ENCODE results near the gene HSPB6.

HSPB6 gene

GRCh38 chr19:35713904-35714495, 42.8 kb downstream of the HSPB6 start:
- no peak for DNase-seq

GRCh38 chr19:35713506-35713850, 43.4 kb downstream of the HSPB6 start:
- DNase-seq, result no peak

- peak; percentile 66 to 73 for DNase-seq
These were observed 44.0 kb downstream of the HSPB6 start for GRCh38 chr19:35712567-35713505.

- DNase-seq, result peak; percentile 55 to 58
These were observed 45.8 kb downstream of the HSPB6 start for GRCh38 chr19:35710784-35711723.

GRCh38 chr19:35708391-35708790, 48.4 kb downstream of the HSPB6 start:
- DNase-seq, result no peak
